ENCODE measurements around the gene DCD.
"Not testable (repeated sequence)": the region's sequence is repeated elsewhere in the genome, so short reads cannot be mapped to it uniquely, and the experiment has no call there.

Gene DCD

DNA sequence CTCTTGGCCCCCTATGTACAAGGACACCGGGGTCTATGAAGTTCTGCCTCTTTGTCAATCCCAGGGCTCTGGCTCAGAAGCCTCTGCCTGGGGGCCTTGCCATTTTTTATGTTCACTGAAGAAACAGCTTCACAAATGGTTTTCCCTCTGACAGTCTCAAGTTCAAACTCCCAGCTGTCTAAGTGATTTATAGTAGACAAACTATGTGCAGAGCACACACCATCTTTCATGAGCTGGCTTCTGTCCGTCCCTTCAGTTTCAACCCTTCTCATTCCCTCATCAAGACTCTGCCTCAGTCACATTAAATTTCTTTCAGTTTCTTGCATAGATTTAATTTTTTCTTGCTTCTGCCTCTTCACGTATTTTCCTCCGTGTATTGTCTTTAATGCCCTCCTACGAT is 2.7 kb upstream of the DCD start:
- DNase-seq = no peak

DNA sequence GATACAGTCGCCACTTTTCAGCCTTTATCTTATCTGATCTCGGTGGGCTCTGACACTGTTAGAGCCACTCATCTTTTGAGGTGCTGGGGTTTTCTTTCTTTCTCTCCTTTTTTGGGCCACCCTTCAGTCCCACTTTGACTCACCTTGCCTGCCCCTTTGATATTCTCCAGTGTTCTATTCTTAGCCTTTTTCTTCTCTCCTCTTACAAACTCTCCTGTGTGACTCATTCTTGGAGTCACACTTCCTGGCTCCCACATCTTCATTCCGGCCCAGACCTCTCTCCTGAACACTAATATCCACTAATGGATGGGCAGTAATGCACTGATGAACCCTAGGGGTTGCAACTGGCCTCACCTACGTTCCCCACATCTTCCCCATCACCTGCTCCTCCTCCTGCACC is 2.2 kb upstream of the DCD start:
- DNase-seq = no peak

DNA sequence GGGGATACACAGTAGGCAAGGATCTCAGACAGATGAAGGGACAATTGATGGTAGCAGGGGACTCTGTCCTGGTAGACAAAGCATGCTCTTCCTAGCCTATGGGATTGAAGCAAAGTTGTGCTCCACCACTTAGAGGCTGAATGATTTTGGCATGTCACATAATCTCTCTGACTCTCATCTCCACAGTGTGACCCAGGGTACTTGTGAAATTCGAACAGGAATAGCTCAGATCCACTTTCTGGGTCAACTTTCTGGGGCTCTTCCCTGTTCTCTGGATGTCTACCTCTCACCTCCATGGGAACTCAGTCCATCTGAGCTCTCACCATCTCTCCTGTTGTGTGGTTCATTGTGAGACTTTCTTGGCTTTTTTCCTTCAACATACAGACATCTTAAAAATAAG is 1.7 kb upstream of the DCD start:
- DNase-seq = no peak

DNA sequence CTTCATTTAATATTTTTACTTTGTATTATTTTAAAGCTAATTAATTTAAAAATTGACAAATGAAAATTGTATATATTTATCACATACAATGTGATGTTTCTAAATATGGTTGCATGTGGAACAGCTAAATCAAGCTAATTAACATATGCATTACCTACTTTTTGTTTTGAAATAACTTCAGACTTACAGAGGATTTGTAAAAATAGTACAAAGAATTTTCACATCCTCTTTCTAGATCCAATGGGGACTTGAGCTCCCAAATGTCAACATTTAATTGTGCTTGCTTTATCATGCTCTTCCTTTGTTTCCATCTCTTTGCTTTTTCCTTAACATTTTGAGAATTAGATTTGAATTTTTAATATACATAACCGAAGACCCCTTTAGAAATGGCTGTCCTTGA is 6.6 kb downstream of the DCD start:
- no peak for DNase-seq

GRCh38 chr12:54641089-54641488 is 7.1 kb downstream of the DCD start:
- DNase-seq = no peak

DNA sequence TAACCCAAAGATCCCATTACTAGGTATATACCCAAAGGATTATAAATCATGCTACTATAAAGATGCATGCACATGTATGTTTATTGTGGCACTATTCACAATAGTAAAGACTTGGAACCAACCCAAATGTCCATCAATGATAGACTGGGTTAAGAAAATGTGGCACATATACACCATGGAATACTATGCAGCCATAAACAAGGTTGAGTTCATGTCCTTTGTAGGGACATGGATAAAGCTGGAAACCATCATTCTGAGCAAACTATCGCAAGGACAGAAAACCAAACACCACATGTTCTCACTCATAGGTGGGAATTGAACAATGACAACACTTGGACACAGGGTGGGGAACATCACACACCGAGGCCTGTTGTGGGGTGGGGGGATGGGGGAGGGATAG is 9.1 kb downstream of the DCD start:
- not testable (repeated sequence) for DNase-seq

DNA sequence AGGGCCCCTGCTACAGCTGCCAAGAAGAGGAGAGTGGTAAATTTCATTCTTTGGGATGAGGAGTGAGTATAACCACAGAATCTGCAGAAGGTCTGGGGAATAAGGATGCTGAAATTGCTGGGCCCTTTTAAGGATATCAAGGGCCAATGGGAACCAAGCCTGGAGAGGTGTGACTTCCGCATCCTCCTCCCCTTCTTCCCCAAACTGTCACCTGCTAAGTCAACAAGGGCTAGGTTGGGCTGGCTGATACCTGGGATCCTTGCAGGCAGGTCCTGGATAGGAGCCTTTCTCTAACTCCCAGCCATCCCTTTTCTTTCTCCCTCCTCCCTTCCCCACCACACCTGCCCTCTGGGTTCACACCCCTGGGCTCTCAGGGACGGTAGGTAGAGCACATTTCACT is 13.4 kb downstream of the DCD start, which contains the start of gene LACRT:
Gene LACRT (minus strand): TSS at position 101 of the 400 bp plus-strand sequence. CDS start 54 bp downstream, at position 47.
- DNase-seq = no peak

DNA sequence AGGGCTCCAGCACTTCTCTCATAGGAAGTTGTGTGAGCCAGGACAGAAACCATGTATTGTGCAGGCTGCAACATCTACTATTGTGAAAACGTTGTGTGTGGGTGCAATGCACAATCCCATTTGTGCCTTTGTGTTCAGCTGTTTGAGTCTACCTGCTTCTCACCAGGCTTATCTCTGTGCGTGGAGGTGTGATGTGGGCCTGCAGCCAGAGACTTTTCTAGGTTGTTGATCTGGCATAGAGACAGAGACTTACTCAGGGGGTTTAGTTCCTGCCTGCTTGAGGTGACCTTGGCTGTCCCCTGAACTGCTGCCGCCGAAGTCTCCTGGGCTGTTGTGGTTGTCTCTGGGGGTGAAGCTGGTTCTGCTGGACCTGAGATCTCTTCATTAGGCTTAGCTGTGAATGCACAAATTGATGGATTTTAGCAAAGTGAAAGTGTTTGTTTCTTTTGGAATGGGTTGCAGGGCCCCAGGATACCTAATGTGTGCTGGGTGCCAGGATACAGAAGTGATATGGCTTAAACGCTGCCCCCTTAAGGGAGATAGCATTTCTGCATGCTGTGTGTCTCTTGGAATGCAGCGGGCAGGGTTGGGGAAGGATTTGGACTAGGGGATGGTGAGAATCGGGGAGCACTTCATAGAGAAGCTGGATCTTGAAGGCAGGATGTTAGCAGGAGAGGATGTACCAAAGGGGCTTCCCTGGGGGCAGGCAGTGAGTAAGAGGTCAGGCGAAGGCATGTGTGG is 16.0 kb downstream of the DCD start:
- no peak for DNase-seq

GRCh38 chr12:54631551-54631950 is 16.6 kb downstream of the DCD start:
- DNase-seq = no peak

DNA sequence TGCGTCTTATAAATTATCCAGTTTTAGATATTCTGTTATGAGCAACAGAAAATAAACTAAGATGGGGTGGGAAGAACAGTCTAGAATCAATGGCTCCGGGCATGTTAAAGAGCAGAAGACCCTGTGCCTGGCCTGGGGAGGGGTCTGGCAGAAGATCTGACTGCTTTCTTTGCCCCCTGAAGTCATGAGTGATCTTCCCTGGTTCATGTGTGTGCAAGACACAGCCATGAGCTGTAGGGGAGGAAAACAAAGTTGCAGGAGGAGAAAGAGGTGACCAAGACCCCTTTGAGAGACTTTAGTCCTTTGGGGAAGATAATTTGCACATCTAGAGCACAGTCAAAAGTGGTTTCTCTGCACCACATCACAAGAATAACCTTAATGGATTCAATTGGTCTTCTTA is 18.2 kb downstream of the DCD start:
- DNase-seq = no peak

- no peak for DNase-seq
Observed at GRCh38 chr12:54628186-54628846, 19.8 kb downstream of the DCD start.

- no peak for DNase-seq
Observed at GRCh38 chr12:54627304-54627703, 20.9 kb downstream of the DCD start.

GRCh38 chr12:54625598-54625997 is 22.6 kb downstream of the DCD start:
- DNase-seq = no peak

DNA sequence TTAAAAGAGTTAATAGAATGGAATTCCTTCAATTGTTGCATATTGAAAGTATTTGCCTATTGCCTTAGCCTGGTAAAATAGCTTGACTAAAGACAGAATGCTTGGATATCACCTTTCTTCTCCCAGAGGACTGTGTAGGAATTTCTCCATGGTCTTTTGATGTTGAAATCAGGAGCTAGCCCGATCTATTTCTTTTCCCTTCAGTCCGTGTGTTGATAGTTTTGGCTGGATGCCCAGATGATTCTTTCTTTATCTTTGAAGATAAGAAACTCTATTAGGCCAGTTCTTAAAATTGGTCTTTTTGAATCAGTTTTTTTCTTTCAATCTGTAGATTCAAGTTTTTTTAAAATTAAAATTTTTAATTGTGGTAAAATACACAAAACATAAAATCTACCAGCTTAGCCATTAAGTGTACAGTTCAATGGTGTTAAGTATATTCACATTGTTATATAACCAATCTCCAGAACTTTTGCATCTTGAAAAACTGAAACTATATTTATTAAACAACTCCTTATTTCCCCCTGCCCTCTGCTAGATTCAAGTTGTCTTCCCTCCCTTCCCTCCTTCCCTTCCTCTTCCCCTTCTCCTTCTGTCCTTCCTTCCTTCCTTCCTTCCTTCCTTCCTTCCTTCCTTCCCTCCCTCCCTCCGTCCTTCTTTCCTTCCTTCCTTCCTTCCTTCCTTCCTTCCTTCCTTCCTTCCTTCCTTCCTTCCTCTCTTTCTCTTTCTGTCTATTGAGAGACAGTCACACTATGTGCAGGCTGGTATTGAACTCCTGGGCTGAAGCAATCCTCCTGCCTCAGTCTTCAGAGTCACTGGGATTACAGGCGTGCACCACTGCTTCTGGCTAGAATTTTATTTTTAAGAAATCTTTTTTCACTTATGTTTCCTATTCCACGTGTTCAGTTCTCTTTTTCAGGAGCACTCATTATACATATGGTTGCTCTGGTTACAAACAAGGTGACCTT is 23.6 kb downstream of the DCD start:
- no peak for DNase-seq

GRCh38 chr12:54622463-54623183 is 25.5 kb downstream of the DCD start:
- no peak for DNase-seq

GRCh38 chr12:54616933-54617680 is 31.1 kb downstream of the DCD start:
- no peak for DNase-seq

DNA sequence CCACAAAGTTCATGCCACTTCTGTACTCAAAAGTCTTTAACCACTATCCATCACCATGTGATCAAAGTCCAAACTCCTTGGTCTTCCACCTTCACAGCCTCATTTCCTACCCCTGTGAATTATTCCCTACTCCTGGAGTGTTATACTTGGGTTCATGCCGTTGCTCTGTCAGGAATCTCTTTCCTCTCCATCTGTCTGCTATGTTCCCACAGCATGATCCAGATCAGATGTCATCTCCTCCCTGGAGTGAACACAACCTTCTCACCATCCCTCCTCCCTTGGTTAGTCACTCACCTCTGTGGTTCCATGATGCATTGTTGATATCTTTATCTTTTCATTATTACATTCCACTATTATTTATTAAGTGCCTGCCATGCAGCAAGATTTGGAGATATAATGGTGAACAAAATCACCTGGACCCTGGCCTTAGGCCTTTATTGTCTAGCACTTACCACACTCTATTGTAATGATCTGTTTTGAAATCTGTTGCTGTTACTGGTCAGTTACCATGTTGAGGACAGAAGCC is 35.9 kb downstream of the DCD start:
- no peak for DNase-seq

DNA sequence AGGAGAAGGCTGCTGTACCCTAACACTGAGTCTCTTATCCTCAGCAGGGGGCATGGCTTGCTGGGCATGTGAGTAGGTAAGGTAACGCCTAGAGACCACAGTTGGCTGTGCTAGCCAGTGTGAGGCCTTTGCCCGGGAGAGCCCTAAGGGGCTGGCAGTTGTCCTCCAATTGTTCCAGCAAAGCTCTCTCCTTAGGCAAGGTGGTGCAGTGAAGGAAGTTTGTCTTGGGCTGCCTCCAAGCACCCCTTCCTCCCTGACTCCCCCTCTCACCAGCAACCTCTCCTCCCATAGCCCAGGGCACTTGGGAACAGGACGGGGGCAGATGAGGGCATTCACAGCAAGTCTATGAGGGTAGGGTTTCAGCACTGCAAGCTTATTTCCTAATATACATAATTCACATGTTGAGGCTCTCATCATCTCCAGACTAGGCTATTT is 36.4 kb downstream of the DCD start:
- DNase-seq = no peak

- DNase-seq = no peak
Observed at GRCh38 chr12:54608769-54609168, 39.4 kb downstream of the DCD start.

GRCh38 chr12:54608156-54608555 is 40.0 kb downstream of the DCD start:
- DNase-seq = no peak

- no peak for DNase-seq
Observed at GRCh38 chr12:54606556-54606955, 41.6 kb downstream of the DCD start.
